Astrocyte (in vitro differentiated cells and primary cell): ENCODE measurements around the gene NCAM1. TPM values are rescaled to one million over a fixed set of nuclear protein-coding genes. Genes with fewer than 3 reads are reported as not detected.

Experiments used
- DNase-seq: peaks from one replicate; pipeline ENCODE4 v3.0.0-alpha.2; 2010; ENCODE audit warnings: low read depth
- FAIRE-seq: peaks from 2 replicates; lab custom pipeline; 2011; peaks lifted over from hg19 to GRCh38; lab: Jason Lieb, UNC
- H2AFZ ChIP-seq: 2 replicates; pipeline ENCODE4 v1.6.0; 2012; ENCODE audit warnings: low read depth, low read length, inconsistent platforms
- H3K27ac ChIP-seq: 2 replicates; pipeline ENCODE4 v1.5.1; 2011; ENCODE audit warnings: low read depth, low read length, inconsistent platforms
- H3K27me3 ChIP-seq: 2 replicates; pipeline ENCODE4 v1.6.0; 2011; ENCODE audit warnings: low read length, inconsistent platforms; ENCODE audit not compliant: insufficient read depth
- H3K36me3 ChIP-seq: 2 replicates; pipeline ENCODE4 v1.5.1; 2011; ENCODE audit warnings: low read length, inconsistent platforms; ENCODE audit not compliant: insufficient read depth
- H3K4me1 ChIP-seq: 2 replicates; pipeline ENCODE4 v1.5.1; 2011; ENCODE audit warnings: low read length, inconsistent platforms; ENCODE audit not compliant: insufficient read depth
- H3K4me2 ChIP-seq: 2 replicates; pipeline ENCODE4 v1.6.0; 2012; ENCODE audit warnings: low read length, inconsistent platforms
- H3K4me3 ChIP-seq: 2 replicates; pipeline ENCODE4 v1.5.1; 2011; ENCODE audit warnings: low read depth, mild to moderate bottlenecking, low read length, inconsistent platforms; ENCODE audit not compliant: insufficient read depth
- H3K79me2 ChIP-seq: 2 replicates; pipeline ENCODE4 v1.6.0; 2012; ENCODE audit warnings: mild to moderate bottlenecking, low read length, inconsistent platforms; ENCODE audit not compliant: insufficient read depth
- H3K9ac ChIP-seq: 2 replicates; pipeline ENCODE4 v1.6.0; 2012; ENCODE audit warnings: mild to moderate bottlenecking, low read length, inconsistent platforms
- H3K9me3 ChIP-seq: 2 replicates; pipeline ENCODE4 v1.5.1; 2012; ENCODE audit warnings: low read depth, mild to moderate bottlenecking, low read length, inconsistent platforms; ENCODE audit not compliant: insufficient read depth
- H4K20me1 ChIP-seq: 2 replicates; pipeline ENCODE4 v1.6.0; 2012; ENCODE audit warnings: low read length, inconsistent platforms; ENCODE audit not compliant: insufficient read depth
- H3K27ac Mint-ChIP-seq: one replicate; pipeline ENCODE4 v1.8.0; 2021; ENCODE audit warnings: mild to moderate bottlenecking, mixed read lengths; ENCODE audit not compliant: unreplicated experiment
- H3K27me3 Mint-ChIP-seq: one replicate; pipeline ENCODE4 v1.8.0; 2021; ENCODE audit warnings: low read depth, mixed read lengths; ENCODE audit not compliant: unreplicated experiment
- H3K36me3 Mint-ChIP-seq: one replicate; pipeline ENCODE4 v1.8.0; 2021; ENCODE audit warnings: low read depth, mixed read lengths; ENCODE audit not compliant: unreplicated experiment
- H3K4me1 Mint-ChIP-seq: one replicate; pipeline ENCODE4 v1.8.0; 2021; ENCODE audit warnings: low read depth, mixed read lengths; ENCODE audit not compliant: unreplicated experiment
- H3K4me3 Mint-ChIP-seq: one replicate; pipeline ENCODE4 v1.8.0; 2021; ENCODE audit warnings: mild to moderate bottlenecking, moderate library complexity, mixed read lengths; ENCODE audit not compliant: unreplicated experiment
- H3K9me3 Mint-ChIP-seq: one replicate; pipeline ENCODE4 v1.8.0; 2021; ENCODE audit warnings: mild to moderate bottlenecking, mixed read lengths; ENCODE audit not compliant: unreplicated experiment
- CTCF ChIP-seq: IDR thresholded peaks from 2 replicates; pipeline ENCODE4 v1.5.1; 2011; ENCODE audit warnings: low read depth, mild to moderate bottlenecking, inconsistent platforms, low read length, moderate library complexity; ENCODE audit not compliant: insufficient read depth
- EZH2 ChIP-seq: IDR thresholded peaks from 2 replicates; pipeline ENCODE4 v1.6.1; 2012; ENCODE audit warnings: mild to moderate bottlenecking, low read length, inconsistent platforms; ENCODE audit not compliant: insufficient read depth
- total RNA-seq: library from RNA; stranded (reverse); gene quantifications from 2 replicates; pipeline ENCODE4 v1.2.1, GENCODE V29; 2021

Gene NCAM1
- total RNA-seq, 1 donor from 2014 or later, result 17.4 TPM

GRCh38 chr11:113181094-113181493 is 219.9 kb downstream of the NCAM1 start:
- Mint-ChIP-seq H3K27ac (no peak overlapping the region), H3K4me1 (peaks cover 41% of the 10 kb centered on the region), H3K27me3 (peaks cover 2% of the 10 kb centered on the region), H3K36me3 (no peaks in the 10 kb centered on the region), H3K4me3 (no peak overlapping the region), H3K9me3 (no peaks in the 10 kb centered on the region)
- Histone ChIP-seq H3K27me3 (peaks cover 14% of the 10 kb centered on the region), H3K4me1 (peaks cover 21% of the 10 kb centered on the region), H3K9ac (no peak overlapping the region), H3K9me3 (no peaks in the 10 kb centered on the region), H3K4me2 (no peak overlapping the region), H4K20me1 (no peaks in the 10 kb centered on the region), H3K36me3 (no peaks in the 10 kb centered on the region), H3K4me3 (no peak overlapping the region), H3K79me2 (no peaks in the 10 kb centered on the region), H2AFZ (no peak overlapping the region), H3K27ac (no peak overlapping the region)
- FAIRE-seq, result no peak
- no peak for DNase-seq
- TF ChIP-seq EZH2 (no peak), CTCF (no peak)

- no peak overlapping the region for H3K27ac ChIP-seq
- H3K4me1 ChIP-seq, result peaks cover 9% of the 10 kb centered on the region
- no peak overlapping the region for H3K4me3 Mint-ChIP-seq
- FAIRE-seq (no peak), DNase-seq (no peak)
- no peaks in the 10 kb centered on the region for H3K9me3 ChIP-seq
- H3K27me3 Mint-ChIP-seq, result peaks cover 2% of the 10 kb centered on the region
- no peak overlapping the region for H3K9ac ChIP-seq
- H3K36me3 Mint-ChIP-seq, result no peaks in the 10 kb centered on the region
- H3K27me3 ChIP-seq, result peaks cover 14% of the 10 kb centered on the region
- H3K36me3 ChIP-seq, result no peaks in the 10 kb centered on the region
- H3K4me1 Mint-ChIP-seq, result peaks cover 29% of the 10 kb centered on the region
- H4K20me1 ChIP-seq, result no peaks in the 10 kb centered on the region
- no peak overlapping the region for H3K27ac Mint-ChIP-seq
- no peak overlapping the region for H3K4me2 ChIP-seq
- TF ChIP-seq EZH2, result no peak
- no peak for TF ChIP-seq CTCF
- no peak overlapping the region for H2AFZ ChIP-seq
- H3K4me3 ChIP-seq, result no peak overlapping the region
- H3K79me2 ChIP-seq, result no peaks in the 10 kb centered on the region
- no peaks in the 10 kb centered on the region for H3K9me3 Mint-ChIP-seq
These were observed 221.1 kb downstream of the NCAM1 start for GRCh38 chr11:113182288-113182687.

- H3K27me3 ChIP-seq, result peaks cover 6% of the 10 kb centered on the region
- Mint-ChIP-seq H3K36me3 (no peaks in the 10 kb centered on the region), H3K9me3 (no peaks in the 10 kb centered on the region), H3K4me3 (no peak overlapping the region), H3K27me3 (peaks cover 6% of the 10 kb centered on the region), H3K4me1 (peaks cover 25% of the 10 kb centered on the region), H3K27ac (peak overlapping the region; percentile 86)
- no peaks in the 10 kb centered on the region for H3K9me3 ChIP-seq
- no peak for TF ChIP-seq CTCF
- TF ChIP-seq EZH2, result no peak
- FAIRE-seq (peak; percentile 80), DNase-seq (peak; percentile 98)
- H3K36me3 ChIP-seq, result no peaks in the 10 kb centered on the region
- no peak overlapping the region for H3K4me3 ChIP-seq
- no peaks in the 10 kb centered on the region for H4K20me1 ChIP-seq
- H3K79me2 ChIP-seq, result no peaks in the 10 kb centered on the region
- H3K4me1 ChIP-seq, result peaks cover 7% of the 10 kb centered on the region
- no peak overlapping the region for H3K9ac ChIP-seq
- peak overlapping the region; percentile 4 for H3K27ac ChIP-seq
- peak overlapping the region; percentile 31 for H3K4me2 ChIP-seq
- no peak overlapping the region for H2AFZ ChIP-seq
These were observed 223.3 kb downstream of the NCAM1 start for GRCh38 chr11:113184498-113184897.
